Medulla oblongata (tissue), 1 donor: ENCODE measurements around the gene NPAS4.
"Not testable (repeated sequence)": the region's sequence is repeated elsewhere in the genome, so short reads cannot be mapped to it uniquely, and the experiment has no call there.

Source experiments
- DNase-seq: peaks from one replicate; pipeline ENCODE4 v3.0.0-alpha.2; 2015; ENCODE audit errors: extremely low spot score

The NPAS4 gene

GRCh38 chr11:66417000-66417399 is 3.8 kb upstream of the NPAS4 start:
- no peak for DNase-seq

GRCh38 chr11:66418168-66418985 is 2.5 kb upstream of the NPAS4 start:
- peak; percentile 24 for DNase-seq

GRCh38 chr11:66418986-66419308 is 1.9 kb upstream of the NPAS4 start:
- no peak for DNase-seq

- DNase-seq, result no peak
These were observed 1.0 kb upstream of the NPAS4 start for GRCh38 chr11:66419825-66420224.

- DNase-seq, result peak; percentile 91
These were observed 814 bp downstream of the NPAS4 start for GRCh38 chr11:66421492-66422205.

GRCh38 chr11:66426314-66426713 is 5.5 kb downstream of the NPAS4 start:
- no peak for DNase-seq

- DNase-seq, result no peak
These were observed 8.1 kb downstream of the NPAS4 start for GRCh38 chr11:66428933-66429332.

GRCh38 chr11:66429983-66430602 is 9.3 kb downstream of the NPAS4 start:
- peak; percentile 72 for DNase-seq

GRCh38 chr11:66431287-66431686 is 10.5 kb downstream of the NPAS4 start:
- not testable (repeated sequence) for DNase-seq

- not testable (repeated sequence) for DNase-seq
These were observed 11.1 kb downstream of the NPAS4 start for GRCh38 chr11:66431871-66432329.

- peak; percentile 12 for DNase-seq
These were observed 11.8 kb downstream of the NPAS4 start for GRCh38 chr11:66432597-66432996.

GRCh38 chr11:66437979-66438503 is 17.2 kb downstream of the NPAS4 start:
- no peak for DNase-seq

GRCh38 chr11:66438504-66439466 is 17.9 kb downstream of the NPAS4 start, which contains the start of gene MRPL11:
TSS of gene MRPL11 (minus strand) at chr11:66438848. CDS start at chr11:66438754, 94 bp downstream.
- DNase-seq, result peak; percentile 95

GRCh38 chr11:66440101-66440939 is 19.5 kb downstream of the NPAS4 start:
- DNase-seq, result not testable (repeated sequence)

- not testable (repeated sequence) for DNase-seq
These were observed 20.1 kb downstream of the NPAS4 start for GRCh38 chr11:66440940-66441282.

- DNase-seq, result no peak
These were observed 22.8 kb downstream of the NPAS4 start for GRCh38 chr11:66443602-66444001.

- no peak for DNase-seq
These were observed 26.2 kb downstream of the NPAS4 start for GRCh38 chr11:66447012-66447411.

GRCh38 chr11:66448523-66448922 is 27.7 kb downstream of the NPAS4 start:
- DNase-seq, result no peak

GRCh38 chr11:66450560-66450959 is 29.7 kb downstream of the NPAS4 start:
- DNase-seq, result no peak

- DNase-seq, result no peak
These were observed 30.8 kb downstream of the NPAS4 start for GRCh38 chr11:66451663-66452062.
